ENCODE measurements around the gene MAD2L1BP.

Gene MAD2L1BP

DNA sequence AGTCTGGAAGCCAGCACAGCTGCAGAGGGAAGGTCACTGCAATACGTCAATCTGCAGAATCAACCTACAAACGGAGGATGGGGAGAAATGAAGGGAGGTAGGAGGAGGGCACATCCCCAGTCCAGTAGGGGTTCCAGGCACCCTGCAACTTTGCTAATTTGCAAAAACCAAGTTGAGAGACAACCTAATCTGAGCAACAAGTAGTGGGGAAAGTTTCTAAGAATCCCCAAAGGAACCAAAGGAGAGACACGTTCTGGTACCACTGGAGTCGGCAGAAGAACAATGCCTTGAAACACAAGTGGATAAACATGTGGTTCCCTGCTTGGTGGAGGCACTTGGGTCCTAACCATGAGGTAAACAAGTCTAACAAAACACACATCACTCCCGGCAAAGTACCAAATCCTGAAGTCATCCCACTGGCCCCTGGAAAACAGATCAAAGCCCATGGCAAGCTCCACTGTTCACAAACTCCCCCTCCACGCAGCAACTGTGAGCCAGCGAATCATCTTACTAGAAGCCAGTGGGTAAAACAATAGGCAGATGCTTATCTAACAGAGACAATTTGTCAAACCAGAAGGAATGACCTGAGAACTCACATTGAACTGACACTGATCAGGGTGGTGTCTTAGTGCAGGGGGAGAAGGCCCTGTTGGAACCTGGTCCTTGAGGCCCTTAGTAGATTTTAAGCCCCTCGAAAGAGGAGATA lies 47.2 kb downstream of the MAD2L1BP start:
- in situ Hi-C loops (cut with MboI; ENCODE audit: low sequenced_read_pairs, unreplicated experiment) = no loop called here
- DNase-seq (ENCODE audit: low spot score) = no peak
- TF ChIP-seq, protein P1, sequence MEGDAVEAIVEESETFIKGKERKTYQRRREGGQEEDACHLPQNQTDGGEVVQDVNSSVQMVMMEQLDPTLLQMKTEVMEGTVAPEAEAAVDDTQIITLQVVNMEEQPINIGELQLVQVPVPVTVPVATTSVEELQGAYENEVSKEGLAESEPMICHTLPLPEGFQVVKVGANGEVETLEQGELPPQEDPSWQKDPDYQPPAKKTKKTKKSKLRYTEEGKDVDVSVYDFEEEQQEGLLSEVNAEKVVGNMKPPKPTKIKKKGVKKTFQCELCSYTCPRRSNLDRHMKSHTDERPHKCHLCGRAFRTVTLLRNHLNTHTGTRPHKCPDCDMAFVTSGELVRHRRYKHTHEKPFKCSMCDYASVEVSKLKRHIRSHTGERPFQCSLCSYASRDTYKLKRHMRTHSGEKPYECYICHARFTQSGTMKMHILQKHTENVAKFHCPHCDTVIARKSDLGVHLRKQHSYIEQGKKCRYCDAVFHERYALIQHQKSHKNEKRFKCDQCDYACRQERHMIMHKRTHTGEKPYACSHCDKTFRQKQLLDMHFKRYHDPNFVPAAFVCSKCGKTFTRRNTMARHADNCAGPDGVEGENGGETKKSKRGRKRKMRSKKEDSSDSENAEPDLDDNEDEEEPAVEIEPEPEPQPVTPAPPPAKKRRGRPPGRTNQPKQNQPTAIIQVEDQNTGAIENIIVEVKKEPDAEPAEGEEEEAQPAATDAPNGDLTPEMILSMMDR (IDR thresholded peaks at IDR 0.05; ENCODE audit: borderline replicate concordance, control extremely low read depth, extremely low read depth, insufficient read depth, missing control alignments) = no peak

DNA sequence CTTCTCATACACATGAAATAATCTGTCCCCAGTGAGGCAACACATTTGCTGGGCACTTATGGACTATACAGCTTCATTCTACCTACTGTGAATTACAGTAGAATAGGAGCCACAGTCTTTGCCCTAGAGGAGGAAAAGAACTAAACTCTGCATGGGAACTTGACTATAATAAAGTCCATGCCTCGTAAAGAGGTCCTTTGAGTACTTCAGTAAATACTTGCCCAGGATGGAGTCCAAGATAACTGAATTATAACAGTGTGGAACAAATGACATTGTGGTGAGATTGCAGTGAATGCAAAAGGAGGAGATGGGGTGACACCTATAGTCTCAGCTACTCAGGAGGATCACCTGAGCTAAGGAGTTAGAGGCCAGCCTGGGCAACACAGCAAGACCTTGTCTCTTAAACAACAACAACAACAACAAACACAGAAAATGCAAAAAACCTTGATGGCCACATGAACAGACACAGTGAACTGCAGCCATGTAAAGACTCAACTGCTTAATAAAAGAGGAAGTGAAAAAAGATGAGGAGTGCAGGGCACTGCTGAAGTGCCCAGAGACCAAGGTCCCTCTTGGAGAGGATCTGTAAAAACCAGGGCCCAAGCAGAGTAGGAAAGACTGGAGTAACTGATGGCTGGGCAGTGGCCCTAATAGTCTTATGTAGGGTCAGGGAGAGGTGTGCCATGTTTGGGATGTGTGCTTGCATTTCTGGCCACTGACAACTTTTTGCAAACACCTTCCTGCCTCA lies 48.2 kb downstream of the MAD2L1BP start:
- no peak for DNase-seq (ENCODE audit: low spot score)
- TF ChIP-seq, protein P1 (IDR thresholded peaks at IDR 0.05; ENCODE audit: borderline replicate concordance, control extremely low read depth, extremely low read depth, insufficient read depth, missing control alignments) = no peak
- in situ Hi-C loops (cut with MboI; ENCODE audit: low sequenced_read_pairs, unreplicated experiment) = no loop called here

DNA sequence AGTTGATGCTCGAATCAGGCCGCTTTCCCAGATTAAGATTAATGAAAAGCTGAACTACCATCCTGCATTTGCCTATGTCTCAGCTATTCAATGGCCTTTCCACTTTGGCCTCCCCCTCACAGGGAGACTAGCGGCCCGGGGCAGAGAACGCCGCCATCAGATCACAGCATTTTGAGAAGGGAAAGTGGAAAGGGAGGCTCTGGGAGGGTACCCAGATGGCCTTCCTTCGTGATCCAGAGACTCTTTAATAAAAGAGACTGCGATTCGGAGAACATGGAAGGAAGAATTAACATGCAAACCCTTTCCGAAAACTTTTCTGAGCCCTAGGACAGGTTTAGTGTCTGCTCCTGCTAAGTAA lies 51.4 kb downstream of the MAD2L1BP start:
- TF ChIP-seq, protein P1 (IDR thresholded peaks at IDR 0.05; ENCODE audit: borderline replicate concordance, control extremely low read depth, extremely low read depth, insufficient read depth, missing control alignments) = no peak
- in situ Hi-C loops (cut with MboI; ENCODE audit: low sequenced_read_pairs, unreplicated experiment) = no loop called here
- no peak for DNase-seq (ENCODE audit: low spot score)

DNA sequence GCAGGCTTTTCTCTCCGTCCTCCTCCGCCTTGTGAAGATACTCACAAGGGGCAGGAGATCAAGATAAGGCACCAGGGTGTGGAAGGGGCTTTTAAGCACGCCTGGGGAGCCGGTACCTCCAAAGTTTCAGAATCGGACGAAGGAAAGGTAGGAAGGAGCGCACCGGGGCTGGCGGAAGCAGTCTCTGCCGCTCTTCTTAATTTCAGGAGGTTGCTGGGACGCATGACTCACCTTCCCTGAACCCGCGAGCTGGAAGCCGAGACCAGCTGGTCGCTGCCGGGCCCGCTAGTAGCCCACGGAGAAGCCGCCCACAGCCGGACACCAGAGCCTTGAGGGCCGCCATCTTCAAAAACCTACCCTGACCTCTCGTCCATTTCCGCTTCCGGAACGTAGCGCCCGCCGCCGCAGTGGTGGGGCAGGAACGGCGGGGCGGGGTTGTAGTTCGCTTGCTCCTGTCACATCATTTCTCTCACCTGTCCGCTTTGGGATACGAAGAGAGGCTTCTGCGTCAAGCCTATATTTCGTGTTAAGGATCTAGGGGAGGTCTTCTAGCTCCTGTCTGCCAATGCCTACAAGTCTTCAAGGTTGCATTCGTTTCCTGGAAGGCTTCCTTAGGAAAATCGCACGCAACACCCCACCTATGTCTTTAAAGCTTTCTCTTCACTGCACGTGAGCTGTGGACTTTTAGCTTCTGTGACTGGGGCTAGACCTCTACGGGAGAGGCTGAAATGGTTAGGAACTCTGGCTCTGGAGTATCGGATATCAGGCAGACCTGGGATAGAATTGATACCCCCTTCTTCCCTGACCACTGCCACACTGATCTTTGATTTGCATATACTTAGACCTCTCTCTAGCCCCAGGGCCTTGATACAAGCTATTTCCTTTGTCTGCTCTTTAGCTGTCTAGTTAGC lies 52.1 kb downstream of the MAD2L1BP start, which contains the start of gene MRPS18A:
Gene MRPS18A, minus strand, starts transcription at position 355 of the 911 bp plus-strand sequence. Its CDS starts 12 bp downstream, at position 343.
- TF ChIP-seq, protein P1 (IDR thresholded peaks at IDR 0.05; ENCODE audit: borderline replicate concordance, control extremely low read depth, extremely low read depth, insufficient read depth, missing control alignments) = no peak
- DNase-seq (ENCODE audit: low spot score) = peak; percentile 93
- in situ Hi-C loops (cut with MboI; ENCODE audit: low sequenced_read_pairs, unreplicated experiment) = no loop called here

DNA sequence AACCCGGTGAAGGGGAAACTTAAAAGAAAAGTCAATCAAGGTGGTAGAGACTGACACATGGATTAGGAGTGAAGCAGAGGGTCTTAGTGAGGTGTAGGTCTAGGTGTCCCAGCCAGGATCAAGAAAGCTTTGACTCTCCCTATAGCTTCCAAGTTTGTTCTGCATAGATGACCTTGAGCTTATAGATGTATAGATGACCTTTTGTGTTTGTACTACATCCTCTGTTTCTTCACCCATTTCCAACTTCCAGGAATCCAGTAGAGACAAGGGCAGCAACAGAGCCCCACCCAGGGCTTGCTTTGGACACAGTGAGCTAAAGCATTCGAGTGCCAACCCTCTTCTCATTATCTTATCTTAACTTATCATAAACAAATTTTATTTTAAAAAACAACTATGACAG lies 53.8 kb downstream of the MAD2L1BP start:
- TF ChIP-seq, protein P1 (IDR thresholded peaks at IDR 0.05; ENCODE audit: borderline replicate concordance, control extremely low read depth, extremely low read depth, insufficient read depth, missing control alignments) = no peak
- no peak for DNase-seq (ENCODE audit: low spot score)
- in situ Hi-C loops (cut with MboI; ENCODE audit: low sequenced_read_pairs, unreplicated experiment) = no loop called here

Measured in GM13976 (cell line).